Mononuclear cell (primary cell): ENCODE data around the gene ELOVL4. TPM values are rescaled to one million over a fixed set of nuclear protein-coding genes. Genes with fewer than 3 reads are reported as not detected.
A peak's percentile ranks its signal among the peaks of the same experiment; 100 is the strongest.

ENCODE experiments used
- H3K27me3 ChIP-seq: 2 replicates; pipeline ENCODE4 v1.6.0; 2011; ENCODE audit warnings: low read length, control low read depth; ENCODE audit not compliant: insufficient read depth
- H3K4me1 ChIP-seq: 2 replicates; pipeline ENCODE4 v1.5.1; 2011; ENCODE audit warnings: mild to moderate bottlenecking, low read length, control low read depth; ENCODE audit not compliant: insufficient read depth
- H3K4me3 ChIP-seq: 2 replicates; pipeline ENCODE4 v1.5.1; 2011; ENCODE audit warnings: mild to moderate bottlenecking, low read length, moderate library complexity
- H3K9me3 ChIP-seq: 2 replicates; pipeline ENCODE4 v1.5.1; 2011; ENCODE audit warnings: low read depth, mild to moderate bottlenecking, control low read depth, low read length
- total RNA-seq: library from RNA; depleted of rRNA; stranded (reverse); fragments of >200 nt; gene quantifications from one replicate; pipeline ENCODE4 v1.2.3, GENCODE V29; 2012

ELOVL4 gene
- 0.73 TPM for total RNA-seq

- Histone ChIP-seq H3K4me1 (peaks cover 14% of the 10 kb centered on the region), H3K9me3 (no peaks in the 10 kb centered on the region), H3K4me3 (peak within 1 kb of the TSS; percentile 34), H3K27me3 (peaks cover 70% of the 10 kb centered on the region)
Measured at GRCh38 chr6:79947191-79948186, at the start of gene ELOVL4. ELOVL4 (minus strand) TSS chr6:79947553; CDS start chr6:79947279, 274 bp downstream.

GRCh38 chr6:79993911-79994309, 46.6 kb upstream of the ELOVL4 start:
- Histone ChIP-seq H3K27me3 (peaks cover 3% of the 10 kb centered on the region), H3K4me1 (no peaks in the 10 kb centered on the region), H3K4me3 (no peak overlapping the region), H3K9me3 (no peaks in the 10 kb centered on the region)

- Histone ChIP-seq H3K4me1 (no peaks in the 10 kb centered on the region), H3K4me3 (no peak overlapping the region), H3K27me3 (peaks cover 3% of the 10 kb centered on the region), H3K9me3 (no peaks in the 10 kb centered on the region)
Measured at GRCh38 chr6:79993012-79993910, 45.9 kb upstream of the ELOVL4 start.

DNA sequence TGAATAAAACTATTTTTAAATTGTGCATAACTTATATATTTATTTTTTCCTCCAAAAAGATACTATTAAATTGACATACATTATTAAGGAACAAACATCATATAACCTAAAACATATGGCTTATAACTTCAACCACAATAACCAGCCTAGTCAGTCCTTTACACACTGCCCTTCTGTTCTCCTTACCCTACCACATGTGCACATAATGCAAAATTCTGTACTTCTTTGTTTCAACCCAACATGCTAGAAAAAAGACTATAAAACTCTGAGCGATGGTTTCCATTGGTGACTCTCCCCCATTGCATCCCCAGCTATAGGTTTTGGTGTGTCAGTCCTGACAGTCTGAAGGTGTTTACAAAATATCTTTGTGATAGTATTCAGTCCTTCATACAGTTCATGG, 42.3 kb upstream of the ELOVL4 start:
- no peaks in the 10 kb centered on the region for H3K9me3 ChIP-seq
- no peaks in the 10 kb centered on the region for H3K4me1 ChIP-seq
- H3K27me3 ChIP-seq, result no peaks in the 10 kb centered on the region
- H3K4me3 ChIP-seq, result no peak overlapping the region

GRCh38 chr6:79985128-79985527, 37.8 kb upstream of the ELOVL4 start:
- H3K9me3 ChIP-seq, result no peaks in the 10 kb centered on the region
- H3K4me1 ChIP-seq, result no peaks in the 10 kb centered on the region
- H3K4me3 ChIP-seq, result no peak overlapping the region
- no peaks in the 10 kb centered on the region for H3K27me3 ChIP-seq

DNA sequence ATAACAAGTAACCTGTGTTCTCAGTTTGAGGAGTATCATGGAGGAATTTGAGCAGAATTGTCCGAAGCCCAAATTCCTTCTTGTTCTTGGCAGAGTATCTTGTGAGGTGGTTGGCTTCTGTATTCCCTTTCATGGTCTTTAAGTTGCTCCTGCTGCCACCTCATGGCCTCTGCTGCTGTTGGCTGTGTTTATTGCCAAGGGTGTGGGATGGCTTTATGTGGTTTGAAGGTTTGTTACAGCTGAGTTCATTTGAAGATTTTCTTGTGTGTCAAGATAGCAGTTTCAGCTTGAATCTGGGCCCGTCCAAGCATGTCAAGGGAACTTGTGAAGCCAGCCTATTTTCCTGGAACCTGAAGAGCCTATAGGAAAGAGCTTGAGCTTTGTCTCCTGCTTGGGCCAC, 36.9 kb upstream of the ELOVL4 start:
- Histone ChIP-seq H3K9me3 (no peaks in the 10 kb centered on the region), H3K4me1 (no peaks in the 10 kb centered on the region), H3K4me3 (no peak overlapping the region), H3K27me3 (no peaks in the 10 kb centered on the region)

- Histone ChIP-seq H3K9me3 (no peaks in the 10 kb centered on the region), H3K4me3 (no peak overlapping the region), H3K27me3 (no peaks in the 10 kb centered on the region), H3K4me1 (no peaks in the 10 kb centered on the region)
Measured at GRCh38 chr6:79981652-79982051, 34.3 kb upstream of the ELOVL4 start.

DNA sequence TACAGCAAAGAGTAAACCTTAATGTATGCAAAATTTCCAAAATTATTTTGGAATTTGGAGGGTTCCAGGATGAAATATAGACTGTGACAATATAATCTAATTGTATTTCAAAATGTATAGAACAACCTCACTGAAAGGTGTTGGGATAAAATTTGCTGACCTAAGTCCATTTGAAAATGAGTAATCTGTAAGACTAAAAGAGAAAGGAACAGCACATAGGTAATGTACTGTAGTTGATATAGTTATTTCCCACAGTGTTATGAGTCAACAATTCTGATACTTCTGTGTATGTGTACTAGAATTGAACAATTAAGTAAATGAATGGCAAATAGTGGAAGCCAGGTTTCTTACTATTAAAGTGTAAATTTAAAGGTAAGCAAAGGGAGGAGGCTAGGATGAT, 23.8 kb upstream of the ELOVL4 start:
- H3K27me3 ChIP-seq, result no peaks in the 10 kb centered on the region

GRCh38 chr6:79969784-79970183, 22.4 kb upstream of the ELOVL4 start:
- Histone ChIP-seq H3K4me1 (no peaks in the 10 kb centered on the region), H3K4me3 (no peak overlapping the region), H3K27me3 (no peaks in the 10 kb centered on the region), H3K9me3 (no peaks in the 10 kb centered on the region)

More for the DNA sequence above, 23.8 kb upstream of the ELOVL4 start:
- Histone ChIP-seq H3K4me1 (no peaks in the 10 kb centered on the region), H3K9me3 (no peaks in the 10 kb centered on the region), H3K4me3 (no peak overlapping the region)

GRCh38 chr6:79967178-79967577, 19.8 kb upstream of the ELOVL4 start:
- Histone ChIP-seq H3K27me3 (no peaks in the 10 kb centered on the region), H3K4me1 (no peaks in the 10 kb centered on the region), H3K9me3 (no peaks in the 10 kb centered on the region), H3K4me3 (no peak overlapping the region)

- H3K9me3 ChIP-seq, result no peaks in the 10 kb centered on the region
- peaks cover 5% of the 10 kb centered on the region for H3K27me3 ChIP-seq
- no peak overlapping the region for H3K4me3 ChIP-seq
- no peaks in the 10 kb centered on the region for H3K4me1 ChIP-seq
Measured at GRCh38 chr6:79964607-79965081, 17.3 kb upstream of the ELOVL4 start.

DNA sequence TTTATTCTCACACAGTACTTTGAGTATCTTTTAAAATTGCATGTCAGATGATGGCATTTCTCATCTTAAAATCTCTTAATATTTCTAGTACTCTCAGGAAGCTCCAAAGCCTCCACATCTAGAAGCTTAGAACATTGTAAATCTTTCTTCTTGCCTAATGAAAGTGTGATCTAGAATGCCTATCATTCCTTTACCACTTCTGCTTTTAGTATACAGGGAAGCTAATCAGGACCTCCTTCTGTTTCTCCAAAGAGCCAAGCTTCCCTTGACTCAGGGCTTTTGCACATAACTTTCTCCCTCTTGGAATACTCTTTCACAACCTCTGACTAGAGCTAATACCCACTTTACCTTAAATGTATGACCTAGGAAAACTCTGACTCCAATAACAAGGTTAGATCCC, 7.5 kb upstream of the ELOVL4 start:
- H3K4me1 ChIP-seq, result no peaks in the 10 kb centered on the region

DNA sequence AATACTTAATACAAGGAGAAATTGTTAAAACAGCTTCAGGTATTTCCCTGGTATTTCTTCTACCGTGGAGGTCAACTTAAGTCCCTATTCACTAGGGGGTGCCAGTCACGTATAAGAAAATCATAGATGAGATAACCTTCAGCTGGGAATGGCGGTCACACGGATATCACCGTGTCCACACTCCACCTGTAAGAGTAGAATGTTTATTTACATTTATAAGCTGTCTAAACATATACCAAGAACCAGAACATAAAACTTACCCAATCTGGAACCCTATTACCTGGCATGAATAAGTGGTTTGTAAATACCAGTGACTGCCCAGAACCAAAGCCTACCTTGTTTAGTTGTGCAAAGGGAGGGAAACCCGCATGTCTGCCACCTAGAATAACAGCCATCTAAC, 1.9 kb upstream of the ELOVL4 start:
- H3K27me3 ChIP-seq, result peaks cover 53% of the 10 kb centered on the region
- H3K4me1 ChIP-seq, result peaks cover 14% of the 10 kb centered on the region
- no peaks in the 10 kb centered on the region for H3K9me3 ChIP-seq
- H3K4me3 ChIP-seq, result no peak overlapping the region

More for the DNA sequence above, 7.5 kb upstream of the ELOVL4 start:
- Histone ChIP-seq H3K9me3 (no peaks in the 10 kb centered on the region), H3K4me3 (no peak overlapping the region), H3K27me3 (peaks cover under 1% of the 10 kb centered on the region)

DNA sequence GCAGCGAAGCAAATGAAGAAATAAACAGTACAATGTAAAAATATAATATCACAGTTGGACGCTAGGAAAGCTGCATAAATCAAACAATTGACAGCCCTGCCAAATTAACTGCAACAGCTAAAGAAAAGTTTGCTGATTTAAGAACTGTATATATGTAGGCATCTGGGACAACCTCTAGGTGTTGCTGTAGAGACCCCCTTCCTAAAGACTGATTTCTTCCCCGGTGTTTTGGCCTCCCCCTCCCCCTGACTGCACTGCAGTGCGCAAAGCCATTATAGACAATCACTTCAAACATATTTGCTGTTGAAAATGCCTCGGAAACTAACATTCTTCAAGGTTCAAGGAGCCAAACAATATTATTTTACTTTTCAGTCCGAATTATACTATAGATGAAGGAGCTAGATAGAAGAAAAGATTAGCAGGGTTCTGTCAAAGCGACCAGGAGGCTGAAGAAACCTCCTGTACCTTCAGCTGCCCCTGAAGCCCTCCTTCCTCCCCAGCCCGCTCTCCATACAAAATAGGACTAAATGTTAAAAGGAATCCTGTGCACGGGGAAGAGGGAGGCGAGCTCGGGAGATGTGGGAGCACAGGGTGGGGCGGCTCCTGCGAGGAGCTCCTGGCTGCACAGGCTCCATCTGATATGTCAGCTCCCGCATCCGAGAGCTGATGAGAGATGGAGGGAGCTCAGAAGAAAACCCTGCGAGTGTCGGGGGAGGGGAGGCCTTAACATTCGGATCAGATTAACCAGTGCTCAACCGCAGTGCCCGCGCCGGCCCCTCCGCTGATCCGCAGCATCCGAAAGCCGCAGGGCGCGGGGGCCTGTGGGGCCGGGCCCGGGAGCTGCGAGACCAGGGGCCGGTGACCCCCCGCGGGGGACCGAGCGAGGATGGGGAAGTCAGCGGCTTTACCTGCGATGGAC, 822 bp downstream of the ELOVL4 start:
- Histone ChIP-seq H3K27me3 (peaks cover 75% of the 10 kb centered on the region), H3K4me3 (peak overlapping the region; percentile 34), H3K4me1 (peaks cover 14% of the 10 kb centered on the region), H3K9me3 (no peaks in the 10 kb centered on the region)
